HEK293 (cell line): ENCODE data around the gene TBCC.

Experiments used
- CTCF ChIA-PET: fragments of 350-600 bp; formaldehyde crosslinking; extraction: SDS; loops from one replicate; lab custom pipeline; 2021; ENCODE audit warnings: antibody characterized with exemption; lab: Yijun Ruan, JAX
- POLR2A ChIA-PET: fragments of 300-600 bp; formaldehyde crosslinking; extraction: SDS; loops from one replicate; lab custom pipeline; 2020; ENCODE audit warnings: antibody characterized with exemption, inconsistent platforms; lab: Yijun Ruan, JAX
- H3K27ac ChIP-seq: fragments of 200-500 bp; sonication (Bioruptor generic); 2 replicates; pipeline ENCODE4 v1.5.1; 2014; ENCODE audit warnings: low read depth, low read length, control low read depth, inconsistent platforms; ENCODE audit errors: extremely low read depth
- H3K36me3 ChIP-seq, 2 experiments: fragments of 200-500 bp in 1 of 2; sonication (Bioruptor generic) in 1 of 2; 1 replicate in 1 of 2; 2 replicates in 1 of 2; pipeline ENCODE4 v1.5.1; 2014 to 2017; ENCODE audit warnings: inconsistent platforms in 2 of 2, low read length in 2 of 2; ENCODE audit not compliant: control insufficient read depth in 2 of 2, insufficient read depth in 1 of 2
- H3K4me1 ChIP-seq: fragments of 200-500 bp; sonication (Bioruptor generic); 2 replicates; pipeline ENCODE4 v1.5.1; 2014; ENCODE audit warnings: mild to moderate bottlenecking, low read length, inconsistent platforms; ENCODE audit not compliant: control insufficient read depth, insufficient read depth
- H3K4me3 ChIP-seq: 2 replicates; pipeline ENCODE4 v1.5.1; 2011; ENCODE audit warnings: low read depth, mild to moderate bottlenecking, control low read depth, low read length, moderate library complexity
- H3K9me3 ChIP-seq: fragments of 200-500 bp; sonication (Bioruptor generic); 2 replicates; pipeline ENCODE4 v1.5.1; 2014; ENCODE audit warnings: low read depth, low read length, inconsistent platforms; ENCODE audit not compliant: control insufficient read depth, insufficient read depth
- HOXC10 ChIP-seq: sonication (generic); formaldehyde crosslinking; IDR thresholded peaks from 2 replicates; pipeline ENCODE4 v1.8.1; 2023; ENCODE audit warnings: mild to moderate bottlenecking, missing genetic modification reagents
- KLF8 ChIP-seq: fragments of 450-650 bp; formaldehyde crosslinking; IDR thresholded peaks from 2 replicates; pipeline ENCODE4 v1.5.1; 2016; ENCODE audit warnings: missing biosample characterization, missing genetic modification characterization
- OSR2 ChIP-seq: fragments of 450-650 bp; formaldehyde crosslinking; IDR thresholded peaks from 2 replicates; pipeline ENCODE4 v1.5.1; 2016; ENCODE audit warnings: missing biosample characterization, missing genetic modification characterization
- PBX3 ChIP-seq: sonication (generic); formaldehyde crosslinking; IDR thresholded peaks from 2 replicates; pipeline ENCODE4 v1.8.1; 2022; ENCODE audit warnings: mild to moderate bottlenecking, moderate library complexity, missing genetic modification reagents
- PRDM1 ChIP-seq: fragments of 450-650 bp; formaldehyde crosslinking; IDR thresholded peaks from 2 replicates; pipeline ENCODE4; 2016; ENCODE audit warnings: missing biosample characterization, missing genetic modification characterization
- SP7 ChIP-seq: fragments of 450-650 bp; formaldehyde crosslinking; IDR thresholded peaks from 2 replicates; pipeline ENCODE4 v1.5.1; 2016; ENCODE audit warnings: missing biosample characterization, missing genetic modification characterization
- YY2 ChIP-seq: fragments of 450-650 bp; formaldehyde crosslinking; IDR thresholded peaks from 2 replicates; pipeline ENCODE4 v1.5.1; 2016; ENCODE audit warnings: missing biosample characterization, missing genetic modification characterization
- ZBTB44 ChIP-seq: fragments of 450-650 bp; IDR thresholded peaks from 2 replicates; pipeline ENCODE4 v1.5.1; 2018; ENCODE audit warnings: missing biosample characterization, mild to moderate bottlenecking, missing genetic modification characterization
- ZNF18 ChIP-seq: fragments of 450-650 bp; formaldehyde crosslinking; IDR thresholded peaks from 2 replicates; pipeline ENCODE4 v1.5.1; 2016; ENCODE audit warnings: missing biosample characterization, missing genetic modification characterization
- ZNF221 ChIP-seq: fragments of 450-650 bp; formaldehyde crosslinking; IDR thresholded peaks from 2 replicates; pipeline ENCODE4 v1.5.1; 2017; ENCODE audit warnings: missing biosample characterization, missing genetic modification characterization, borderline replicate concordance
- ZNF302 ChIP-seq: fragments of 450-650 bp; formaldehyde crosslinking; IDR thresholded peaks from 2 replicates; pipeline ENCODE4 v1.5.1; 2016; ENCODE audit warnings: missing biosample characterization, missing genetic modification characterization, low read depth
- ZNF341 ChIP-seq: fragments of 450-650 bp; formaldehyde crosslinking; IDR thresholded peaks from 2 replicates; pipeline ENCODE4; 2016; ENCODE audit warnings: low read depth, missing biosample characterization, missing genetic modification characterization
- ZNF398 ChIP-seq: fragments of 450-650 bp; formaldehyde crosslinking; IDR thresholded peaks from 2 replicates; pipeline ENCODE4 v1.5.1; 2017; ENCODE audit warnings: missing biosample characterization, missing genetic modification characterization
- ZNF596 ChIP-seq: fragments of 450-650 bp; IDR thresholded peaks from 2 replicates; pipeline ENCODE4 v1.5.0; 2018; ENCODE audit warnings: missing biosample characterization, mild to moderate bottlenecking, missing genetic modification characterization, moderate library complexity
- ZNF701 ChIP-seq: fragments of 450-650 bp; formaldehyde crosslinking; IDR thresholded peaks from 2 replicates; pipeline ENCODE4 v1.5.1; 2016; ENCODE audit warnings: missing biosample characterization, missing genetic modification characterization
- ZNF768 ChIP-seq: fragments of 450-650 bp; formaldehyde crosslinking; IDR thresholded peaks from 2 replicates; pipeline ENCODE4 v1.5.1; 2018; ENCODE audit warnings: missing biosample characterization, mild to moderate bottlenecking, missing genetic modification characterization
- ZNF777 ChIP-seq: fragments of 450-650 bp; formaldehyde crosslinking; IDR thresholded peaks from 2 replicates; pipeline ENCODE4 v1.5.1; 2017; ENCODE audit warnings: missing biosample characterization, missing genetic modification characterization, borderline replicate concordance
- ZNF792 ChIP-seq: fragments of 450-650 bp; formaldehyde crosslinking; IDR thresholded peaks from 2 replicates; pipeline ENCODE4 v1.5.1; 2016; ENCODE audit warnings: missing biosample characterization, missing genetic modification characterization

Gene TBCC

GRCh38 chr6:42720739-42721138 lies 25.2 kb downstream of the TBCC start (continued):
- TF ChIP-seq ZNF18 = no peak
- TF ChIP-seq SP7 (tag by site-specific recombination) = peak; percentile 93
- TF ChIP-seq OSR2 (tag by site-specific recombination) = peak; percentile 57; the same call in 1 of the 2 replicates
- TF ChIP-seq ZNF596 (tag by site-specific recombination) = no peak
- TF ChIP-seq ZNF777 = no peak
- no peak for TF ChIP-seq YY2 (tag by site-specific recombination)
- TF ChIP-seq ZBTB44 (tag by site-specific recombination) = peak; percentile 51; the same call in 1 of the 2 replicates
- TF ChIP-seq KLF8 (tag by site-specific recombination) = peak; percentile 67; the same call in 1 of the 2 replicates
- no peak for TF ChIP-seq ZNF302 (tag by site-specific recombination)
- peak; percentile 25; the same call in 1 of the 2 replicates for TF ChIP-seq PRDM1 (tag by site-specific recombination)
- peak; percentile 81 for TF ChIP-seq ZNF341 (tag by site-specific recombination)
- TF ChIP-seq ZNF792 (tag by site-specific recombination) = peak; percentile 89; the same call in 1 of the 2 replicates
- TF ChIP-seq, all 188 proteins: peak for 14

GRCh38 chr6:42715871-42716270 lies 30.0 kb downstream of the TBCC start:
- Histone ChIP-seq H3K4me1 (no peaks in the 10 kb centered on the region), H3K27ac (no peak overlapping the region), H3K36me3 (no peaks in the 10 kb centered on the region), H3K9me3 (no peaks in the 10 kb centered on the region), H3K4me3 (no peak overlapping the region)
- POLR2A ChIA-PET = no interaction called here
- TF ChIP-seq ZNF701 (tag by site-specific recombination) (no peak), OSR2 (tag by site-specific recombination) (no peak), HOXC10 (CRISPR knock-in tag) (no peak), ZNF768 (no peak), ZNF398 (tag by site-specific recombination) (no peak), PRDM1 (tag by site-specific recombination) (peak; percentile 74), ZNF221 (no peak), PBX3 (CRISPR knock-in tag) (no peak)
- CTCF ChIA-PET = interaction anchor here (1.2 to 2.0 kb wide), 2 partner anchors 10 to 152 kb away, joined by 4 to 14 read pairs; no protein-coding TSS in a partner anchor
